NCI-H82 (cell line): ENCODE data around the gene LARGE1.

Source experiments
- DNase-seq: peaks from one replicate; lab custom pipeline; 2025; lab: John Stamatoyannopoulos, UW

The LARGE1 gene

DNA sequence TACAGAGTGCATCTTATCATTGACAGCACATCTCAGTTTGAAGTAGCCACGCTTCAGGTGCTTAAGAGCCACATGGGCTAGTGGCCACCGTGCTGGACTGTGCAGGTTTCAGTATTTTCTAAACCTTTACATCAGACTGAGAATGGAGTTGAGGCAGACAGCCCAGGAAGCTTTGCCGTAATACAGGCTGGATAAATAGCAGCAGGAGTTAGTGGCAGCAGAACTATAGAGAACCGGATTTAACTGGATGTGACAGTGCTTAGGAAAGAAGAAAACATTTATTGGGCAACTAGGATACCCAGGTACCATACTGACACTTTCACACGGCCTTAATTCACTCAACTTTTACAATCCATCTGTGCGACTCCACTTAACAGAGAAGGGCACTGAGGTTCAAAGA lies 145.5 kb downstream of the LARGE1 start:
- DNase-seq, result peak; percentile 26

GRCh38 chr22:33772745-33773144 lies 147.5 kb downstream of the LARGE1 start:
- no peak for DNase-seq

DNA sequence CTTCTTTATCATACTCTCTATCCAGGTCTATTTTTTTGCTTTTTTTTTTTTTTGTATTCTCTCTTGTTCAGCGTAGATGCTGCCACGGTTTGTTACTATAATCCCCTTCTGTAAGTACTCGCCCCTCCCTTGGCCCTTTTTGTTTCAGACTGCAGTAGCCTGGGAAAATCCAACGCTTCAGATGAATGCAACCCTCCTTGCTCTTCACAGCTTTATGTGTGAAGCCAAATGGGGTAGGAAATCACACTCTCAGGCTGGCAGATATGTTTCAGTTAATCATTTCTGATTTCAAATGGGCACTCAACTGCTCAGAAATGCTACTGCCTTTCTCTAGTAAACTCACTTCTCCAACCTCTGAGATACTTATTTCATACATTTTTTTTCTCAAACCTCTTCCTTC lies 149.1 kb downstream of the LARGE1 start:
- no peak for DNase-seq

- no peak for DNase-seq
Measured at GRCh38 chr22:33770723-33771122, 149.6 kb downstream of the LARGE1 start.

GRCh38 chr22:33766091-33766490 lies 154.2 kb downstream of the LARGE1 start:
- no peak for DNase-seq

DNA sequence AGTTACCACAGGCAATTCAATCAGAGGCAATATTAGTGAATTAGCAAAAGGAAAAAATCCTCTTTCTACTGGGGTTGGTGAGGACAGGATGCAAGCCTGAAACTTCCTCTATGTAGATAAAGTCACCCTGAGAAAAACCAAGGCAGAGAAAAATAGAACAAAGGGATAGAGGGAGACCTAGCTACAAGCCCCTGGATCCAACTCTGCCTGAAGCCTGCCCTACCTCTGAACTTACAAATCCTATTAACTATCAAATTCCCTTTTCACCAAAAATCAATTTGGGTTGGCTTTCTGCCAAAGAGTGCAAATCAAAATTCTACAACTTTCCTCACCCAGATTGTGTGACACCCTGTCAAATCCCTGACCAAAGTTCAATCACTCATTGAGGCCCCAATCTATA lies 161.3 kb downstream of the LARGE1 start:
- DNase-seq, result no peak

DNA sequence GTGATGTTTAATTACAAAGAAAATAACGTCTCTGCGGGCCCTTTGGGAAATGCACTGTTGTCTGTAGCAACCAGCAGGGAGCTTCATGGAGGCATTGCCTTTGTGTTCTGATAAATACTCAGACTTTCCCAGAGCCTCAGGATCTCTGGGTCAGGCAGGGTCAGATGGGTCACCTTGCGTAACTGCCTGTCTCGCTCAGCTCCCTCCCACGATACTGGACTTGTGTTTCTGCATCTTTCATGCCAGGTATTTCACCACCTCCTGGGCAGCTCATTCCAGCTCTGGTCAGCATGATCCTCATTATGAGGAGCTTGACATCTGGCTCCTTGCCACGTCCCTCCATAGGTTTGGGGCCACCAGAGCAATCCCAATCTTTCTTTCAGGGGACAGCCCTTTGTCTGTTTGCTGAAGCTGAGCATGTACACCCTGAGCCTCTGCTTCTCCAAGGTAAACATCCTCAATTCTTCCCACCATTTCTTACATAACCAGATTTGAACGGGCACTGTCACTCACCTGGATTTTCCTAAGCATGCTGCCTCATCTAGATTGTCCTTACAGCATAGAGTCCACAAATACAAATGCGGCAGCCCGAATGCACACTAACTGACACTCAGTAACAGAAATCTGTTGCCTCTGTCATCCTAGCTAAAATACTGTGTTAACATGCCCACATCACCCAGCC lies 162.3 kb downstream of the LARGE1 start:
- no peak for DNase-seq

DNA sequence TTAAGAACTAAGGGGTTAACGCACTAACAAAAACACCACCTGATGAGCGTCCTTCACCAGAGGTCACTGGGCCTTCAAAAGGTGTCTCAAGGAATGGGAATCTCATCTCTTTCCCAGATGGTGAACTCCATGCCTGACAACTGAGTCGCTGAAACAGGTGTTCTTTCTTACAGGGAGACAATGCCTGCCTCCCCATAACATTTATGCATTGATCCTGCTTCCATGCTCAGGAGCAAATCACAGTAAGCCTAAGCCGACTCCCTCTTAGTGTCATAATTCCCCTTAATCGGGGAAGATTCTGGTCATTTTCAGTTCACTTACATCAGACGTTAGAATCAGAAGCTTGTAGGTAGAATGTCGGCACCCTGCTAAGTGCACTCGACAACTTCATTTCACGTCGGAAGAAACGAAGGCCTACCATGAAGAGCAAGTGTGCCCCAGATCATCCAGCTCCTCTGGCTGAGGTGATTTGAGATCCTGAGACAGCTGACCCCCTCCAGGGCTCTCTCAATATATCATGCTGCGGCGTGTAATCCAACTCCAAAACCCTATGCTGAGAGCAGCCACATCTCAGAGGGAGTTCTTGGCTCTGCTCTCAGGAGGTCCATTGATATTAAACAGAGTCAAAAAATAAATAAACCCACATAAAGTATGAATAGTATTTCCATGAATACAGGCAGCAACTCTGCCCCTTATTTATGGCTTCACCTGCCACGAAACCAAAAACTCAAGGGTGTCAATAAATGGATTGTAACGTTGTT lies 163.1 kb downstream of the LARGE1 start:
- DNase-seq, result peak; percentile 70

DNA sequence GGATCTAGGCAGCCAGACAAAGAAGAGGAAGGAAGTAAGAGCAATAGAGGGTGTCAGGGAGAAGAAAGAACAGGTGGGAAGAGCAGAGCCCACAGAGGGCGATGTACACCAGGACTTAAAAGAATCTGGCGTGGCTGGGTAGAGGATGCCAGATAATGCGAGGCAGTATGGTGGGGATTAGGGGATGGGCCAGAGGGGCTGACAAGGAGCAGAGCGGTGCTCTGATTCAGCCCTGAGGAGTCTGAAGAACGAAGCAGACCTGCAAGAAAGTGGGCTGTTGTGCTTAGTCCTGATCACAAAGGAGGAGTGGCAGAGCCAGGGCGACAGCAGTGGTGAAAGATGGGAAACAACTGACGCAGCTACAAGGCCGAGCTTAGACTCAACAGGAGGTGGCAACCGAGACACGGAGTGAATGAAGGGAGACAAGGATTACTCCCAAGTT lies 163.7 kb downstream of the LARGE1 start:
- DNase-seq, result peak; percentile 82

GRCh38 chr22:33748714-33749113 lies 171.6 kb downstream of the LARGE1 start:
- DNase-seq, result no peak

DNA sequence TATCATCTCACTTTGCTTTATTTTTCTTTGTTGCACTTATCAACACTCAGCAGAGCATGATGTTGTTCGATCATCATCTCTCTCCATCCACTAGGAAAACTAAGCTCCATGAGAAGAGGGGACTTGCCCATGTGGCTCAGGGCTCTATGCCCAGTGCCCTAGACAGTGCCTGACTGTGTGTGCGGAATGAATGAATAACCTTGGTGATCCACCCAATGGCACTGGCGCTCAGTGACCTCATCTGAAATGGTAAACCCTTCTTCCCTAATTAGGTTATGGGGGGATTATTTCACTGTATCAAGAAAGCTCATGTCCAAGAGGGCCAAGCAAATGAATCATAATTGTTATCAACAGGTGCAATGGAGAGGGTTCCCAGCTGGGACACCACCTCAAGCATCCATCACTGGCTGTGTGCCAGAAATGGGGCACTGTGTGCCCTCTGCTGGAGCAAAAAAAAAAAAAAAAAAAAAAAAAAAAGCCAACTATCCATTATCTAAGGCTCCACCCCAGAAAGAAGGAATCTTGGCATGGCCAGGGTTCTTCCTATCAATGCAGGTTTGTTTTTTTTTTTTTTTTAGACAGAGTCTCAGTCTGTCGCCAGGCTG lies 172.6 kb downstream of the LARGE1 start:
- DNase-seq, result peak; percentile 48

GRCh38 chr22:33747029-33747428 lies 173.2 kb downstream of the LARGE1 start:
- DNase-seq, result no peak

DNA sequence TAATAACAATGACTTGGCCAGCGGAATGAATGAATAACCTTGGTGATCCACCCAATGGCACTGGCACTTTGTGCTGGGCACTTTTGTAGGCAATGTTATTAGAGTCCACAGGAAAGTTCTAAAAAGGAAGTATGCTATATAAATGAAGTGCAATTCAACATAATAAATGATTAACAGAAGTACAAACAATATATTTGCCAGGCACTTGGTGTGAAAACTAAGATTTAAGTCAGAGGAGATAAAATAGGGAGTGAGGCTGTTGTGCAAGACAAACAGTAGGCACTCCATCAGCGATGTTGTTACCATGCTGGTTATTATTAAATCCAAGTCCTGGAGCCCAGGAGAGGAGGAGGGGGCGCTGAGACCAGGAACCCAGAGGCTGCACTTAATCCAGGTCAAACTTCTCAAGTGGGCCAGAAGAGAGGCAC lies 173.8 kb downstream of the LARGE1 start:
- no peak for DNase-seq

DNA sequence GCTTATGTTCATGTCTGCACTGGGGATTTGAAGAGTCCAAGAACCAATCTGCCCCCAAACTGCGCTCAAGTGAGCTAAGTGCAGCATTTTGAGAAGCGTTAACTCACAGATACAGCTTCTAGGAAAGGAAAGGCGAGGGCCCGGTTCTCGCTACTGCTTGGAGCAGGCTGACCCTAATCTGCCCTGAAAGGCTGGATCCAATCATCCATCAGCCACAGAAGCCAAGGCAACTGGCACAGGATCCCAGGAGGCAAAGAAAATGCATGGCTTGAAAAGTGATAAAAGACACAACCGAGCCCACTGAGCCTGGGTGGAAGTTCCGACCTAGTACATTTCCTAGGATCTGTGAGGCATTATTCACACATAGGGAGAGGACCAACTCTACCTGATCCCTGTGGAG lies 174.8 kb downstream of the LARGE1 start:
- DNase-seq, result no peak

- DNase-seq, result no peak
Measured at GRCh38 chr22:33743756-33744155, 176.5 kb downstream of the LARGE1 start.

DNA sequence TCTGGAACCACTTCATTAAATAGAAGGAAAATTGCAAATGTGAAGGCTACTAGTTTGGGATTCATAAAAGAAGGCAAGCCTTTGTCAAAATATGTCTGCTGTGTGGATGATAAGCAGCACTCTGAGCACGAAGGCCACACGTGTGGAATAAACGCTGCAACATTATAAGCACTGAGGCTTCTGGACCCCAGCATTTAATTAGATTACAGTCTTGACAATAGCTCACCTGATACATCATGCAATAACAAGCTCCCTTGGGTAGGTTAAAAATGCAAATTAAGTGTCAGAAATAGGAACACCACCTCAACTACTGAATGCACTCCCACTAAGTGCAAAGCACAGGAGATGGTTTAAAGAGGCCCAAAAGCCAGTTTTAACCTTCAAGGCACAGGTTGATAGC lies 179.3 kb downstream of the LARGE1 start:
- peak; percentile 37 for DNase-seq

GRCh38 chr22:33739516-33739915 lies 180.8 kb downstream of the LARGE1 start:
- DNase-seq, result no peak

DNA sequence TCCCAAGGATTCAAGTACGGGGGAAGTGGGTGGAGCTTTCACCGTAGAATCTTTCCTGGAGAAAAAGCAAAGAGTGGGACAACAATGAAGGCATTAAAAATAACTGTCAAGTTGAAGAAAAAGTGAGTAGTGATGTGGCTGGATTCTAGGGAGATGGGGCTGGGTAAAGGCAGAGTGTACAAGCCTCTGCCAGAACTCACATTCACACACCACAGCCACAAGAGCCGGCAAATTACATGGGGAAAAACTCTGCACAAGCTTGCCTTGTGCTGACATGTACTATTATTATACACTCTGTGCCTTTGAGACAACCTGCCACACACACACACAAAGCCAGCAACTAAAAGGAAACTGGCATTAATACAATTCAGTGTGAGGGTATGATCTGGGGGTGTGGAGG lies 182.6 kb downstream of the LARGE1 start:
- DNase-seq, result no peak

DNA sequence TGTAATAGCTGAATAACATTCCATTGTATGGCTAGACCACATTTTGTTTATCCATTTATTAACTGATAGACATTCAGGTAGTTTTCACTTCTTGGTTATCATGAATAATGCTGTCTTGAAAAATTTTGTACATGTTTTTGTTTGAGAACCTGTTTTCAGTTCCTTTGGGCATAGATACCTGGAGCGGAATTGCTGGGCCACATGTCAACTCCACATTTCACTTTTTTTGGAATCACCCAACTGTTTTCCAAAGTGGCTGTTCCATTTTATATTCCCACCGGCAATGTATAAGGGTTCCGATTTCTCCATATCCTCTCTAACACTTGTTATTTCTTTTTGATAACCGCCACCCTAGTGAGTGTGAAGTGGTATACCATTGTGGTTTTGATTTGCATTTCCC lies 184.3 kb downstream of the LARGE1 start:
- no peak for DNase-seq

DNA sequence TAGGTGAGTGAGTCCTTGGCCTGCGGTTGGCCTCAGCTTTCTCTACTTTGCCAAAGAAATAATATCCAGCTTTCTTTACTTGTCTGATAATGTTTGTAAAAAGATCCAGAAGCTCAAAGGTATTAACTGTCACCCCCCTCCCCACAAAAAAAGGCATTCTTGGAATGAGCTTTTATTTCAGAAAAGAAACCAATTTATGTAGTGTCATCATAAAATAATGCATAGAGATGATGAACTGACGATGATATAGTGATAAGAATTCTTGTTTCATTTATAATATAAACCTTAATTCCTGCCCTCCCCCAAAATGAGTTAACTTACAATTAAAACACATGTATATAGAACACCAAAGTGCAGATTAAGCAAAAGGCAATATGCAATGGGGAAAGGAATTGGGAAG lies 191.4 kb downstream of the LARGE1 start:
- DNase-seq, result no peak

GRCh38 chr22:33726294-33726734 lies 194.0 kb downstream of the LARGE1 start:
- DNase-seq, result no peak

DNA sequence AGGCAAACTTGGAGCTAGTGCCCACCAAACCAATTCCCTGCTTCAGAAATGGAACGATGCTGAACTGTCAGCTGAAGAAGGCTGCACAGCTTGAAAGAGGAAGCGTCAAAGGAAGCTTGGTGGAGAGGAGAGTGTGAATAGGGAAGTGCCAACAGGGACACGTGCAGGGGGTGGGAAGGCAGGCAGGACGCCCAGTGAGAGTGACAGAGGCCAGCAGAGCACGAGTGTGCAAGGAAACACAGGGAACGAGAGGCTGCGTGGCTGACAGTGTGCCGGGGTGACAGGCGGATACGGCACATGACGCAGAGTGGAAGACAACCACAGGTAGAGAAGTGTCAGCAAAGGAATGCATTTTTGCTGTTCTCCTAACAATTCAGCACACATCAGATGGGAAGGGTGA lies 196.4 kb downstream of the LARGE1 start:
- no peak for DNase-seq

DNA sequence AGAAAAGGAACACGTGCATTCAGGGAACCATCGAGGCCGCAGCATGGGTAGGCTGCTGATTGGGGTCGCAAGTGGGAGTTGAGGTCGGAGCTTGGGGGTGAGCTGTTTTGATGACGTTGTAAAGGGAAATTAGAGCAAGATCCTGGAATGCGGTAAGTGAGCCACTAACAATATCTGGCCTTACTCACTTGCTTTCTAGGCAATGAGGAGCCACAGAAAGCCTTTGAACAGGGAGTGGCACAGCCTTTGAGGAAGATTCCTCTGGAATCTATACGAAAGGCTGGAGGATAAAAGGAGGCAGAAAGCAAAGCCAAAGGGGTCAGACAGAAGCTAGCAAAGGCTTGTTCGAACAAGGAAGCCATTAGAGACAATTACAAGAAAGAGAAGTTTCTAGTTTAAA lies 197.5 kb downstream of the LARGE1 start:
- DNase-seq, result no peak
